H1 (cell line): ENCODE results near the gene COL27A1. TPM values are rescaled to one million over a fixed set of nuclear protein-coding genes. Genes with fewer than 3 reads are reported as not detected.

Experiments
- CTCF ChIA-PET: fragments of 300-600 bp; sonication (Branson Sonifier 250); formaldehyde crosslinking; loops from one replicate; lab custom pipeline; 2021; ENCODE audit not compliant: partially characterized antibody; lab: Charles Lee
- POLR2A ChIA-PET: fragments of 300-600 bp; sonication (Branson Sonifier 250); formaldehyde crosslinking; loops from one replicate; lab custom pipeline; 2021; ENCODE audit warnings: inconsistent platforms; ENCODE audit not compliant: partially characterized antibody; lab: Charles Lee
- DNase-seq, 2 experiments: peaks; one replicate each; pipeline versions ENCODE4 v3.0.0 to v3.0.0-alpha.2; 2010 to 2022; ENCODE audit warnings: low spot score in 2 of 2, low read depth in 1 of 2, mixed read lengths in 1 of 2
- FAIRE-seq: peaks from 2 replicates; lab custom pipeline; 2011; peaks lifted over from hg19 to GRCh38; lab: Jason Lieb, UNC
- H2AFZ ChIP-seq: 2 replicates; pipeline ENCODE4 v1.8.1; 2012; ENCODE audit warnings: low read length, inconsistent platforms
- H2AK5ac ChIP-seq: 2 replicates; pipeline ENCODE4 v1.6.1; 2013; ENCODE audit warnings: low read depth, low read length
- H2BK120ac ChIP-seq: replicated peaks from 2 replicates; pipeline ENCODE3; 2013; ENCODE audit warnings: low read depth, low read length, inconsistent platforms
- H2BK12ac ChIP-seq: 2 replicates; pipeline ENCODE4 v1.6.1; 2013; ENCODE audit warnings: low read depth, low read length
- H2BK15ac ChIP-seq: 2 replicates; pipeline ENCODE4 v1.6.1; 2013; ENCODE audit warnings: low read length
- H2BK20ac ChIP-seq: 2 replicates; pipeline ENCODE4 v1.6.1; 2013; ENCODE audit warnings: low read length
- H2BK5ac ChIP-seq: 2 replicates; pipeline ENCODE4 v1.6.1; 2013; ENCODE audit warnings: low read depth, low read length
- H3K14ac ChIP-seq: 2 replicates; pipeline ENCODE4 v1.6.1; 2013; ENCODE audit warnings: inconsistent platforms; ENCODE audit not compliant: insufficient read length
- H3K18ac ChIP-seq: 2 replicates; pipeline ENCODE4 v1.6.1; 2013; ENCODE audit warnings: low read length; ENCODE audit errors: extremely low read depth
- H3K23ac ChIP-seq: 2 replicates; pipeline ENCODE4 v1.6.1; 2013; ENCODE audit warnings: inconsistent platforms; ENCODE audit not compliant: insufficient read length
- H3K23me2 ChIP-seq: 2 replicates; pipeline ENCODE4 v1.6.1; 2013; ENCODE audit warnings: low read depth, low read length
- H3K27ac ChIP-seq: 2 replicates; pipeline ENCODE4 v1.6.1; 2011; ENCODE audit warnings: low read depth, low read length, inconsistent platforms
- H3K27me3 ChIP-seq, 4 experiments: replicated peaks in 1 of 4; 1 replicate in 1 of 4; 2 replicates in 3 of 4; pipeline versions ENCODE4 v1.6.1 to v1.8.1; 2011 to 2013; ENCODE audit warnings: low read length in 3 of 4, mild to moderate bottlenecking in 3 of 4, inconsistent platforms in 2 of 4, mixed read lengths in 2 of 4, moderate library complexity in 1 of 4; ENCODE audit not compliant: control insufficient read depth in 3 of 4, insufficient read depth in 3 of 4; ENCODE audit errors: extremely low read depth in 1 of 4
- H3K36me3 ChIP-seq, 4 experiments: 2 replicates each; pipeline versions ENCODE4 v1.6.1 to v1.8.1; 2011 to 2013; ENCODE audit warnings: mild to moderate bottlenecking in 4 of 4, low read length in 3 of 4, moderate library complexity in 2 of 4, control low read depth in 1 of 4, inconsistent platforms in 1 of 4; ENCODE audit not compliant: insufficient read depth in 4 of 4, control insufficient read depth in 2 of 4
- H3K4ac ChIP-seq: replicated peaks from 2 replicates; pipeline ENCODE3; 2013; ENCODE audit warnings: low read length, low read depth, mixed read lengths, inconsistent platforms; ENCODE audit not compliant: insufficient read length
- H3K4me1 ChIP-seq, 4 experiments: replicated peaks in 1 of 4; 1 replicate in 1 of 4; 2 replicates in 3 of 4; pipeline versions ENCODE4 v1.6.1 to v1.8.1; 2011 to 2013; ENCODE audit warnings: low read length in 3 of 4, inconsistent platforms in 2 of 4, mixed read lengths in 1 of 4; ENCODE audit not compliant: insufficient read depth in 4 of 4, control insufficient read depth in 3 of 4
- H3K4me2 ChIP-seq, 2 experiments: 2 replicates each; pipeline versions ENCODE4 v1.6.1 to v1.8.1; 2011 to 2013; ENCODE audit warnings: low read depth in 2 of 2, low read length in 2 of 2, control low read depth in 1 of 2, inconsistent platforms in 1 of 2, mild to moderate bottlenecking in 1 of 2; ENCODE audit not compliant: insufficient read depth in 1 of 2
- H3K4me3 ChIP-seq, 4 experiments: fragments of 200-600, 300-600 bp in 1 of 4; sonication (generic), shearing (Covaris generic), sonication (Bioruptor Twin) in 1 of 4; 2 replicates each; pipeline versions ENCODE4 v1.5.1 to v1.8.1; 2011 to 2016; ENCODE audit warnings: low read length in 4 of 4, low read depth in 3 of 4, control low read depth in 2 of 4, inconsistent platforms in 2 of 4, mild to moderate bottlenecking in 2 of 4, mixed read lengths in 1 of 4, moderate library complexity in 1 of 4; ENCODE audit not compliant: insufficient read depth in 2 of 4; ENCODE audit errors: extremely low read depth in 1 of 4
- H3K56ac ChIP-seq: replicated peaks from 2 replicates; pipeline ENCODE3; 2013; ENCODE audit warnings: low read depth, mild to moderate bottlenecking, mixed read lengths, low read length, inconsistent platforms; ENCODE audit not compliant: insufficient read length
- H3K79me1 ChIP-seq: 2 replicates; pipeline ENCODE4 v1.6.1; 2013; ENCODE audit warnings: low read depth, low read length, control low read depth
- H3K79me2 ChIP-seq, 2 experiments: 2 replicates each; pipeline versions ENCODE4 v1.6.1 to v1.8.1; 2012 to 2013; ENCODE audit warnings: low read length in 2 of 2, mild to moderate bottlenecking in 2 of 2, inconsistent platforms in 1 of 2; ENCODE audit not compliant: insufficient read depth in 2 of 2, control insufficient read depth in 1 of 2
- H3K9ac ChIP-seq, 4 experiments: replicated peaks in 1 of 4; 1 replicate in 1 of 4; 2 replicates in 3 of 4; pipeline versions ENCODE4 v1.6.1 to v1.8.1; 2011 to 2013; ENCODE audit warnings: low read depth in 3 of 4, low read length in 3 of 4, control low read depth in 2 of 4, mild to moderate bottlenecking in 2 of 4, moderate library complexity in 2 of 4, inconsistent platforms in 1 of 4; ENCODE audit errors: extremely low read depth in 1 of 4
- H3K9me3 ChIP-seq, 2 experiments: 2 replicates each; pipeline versions ENCODE4 v1.6.1 to v1.8.1; 2012 to 2013; ENCODE audit warnings: mild to moderate bottlenecking in 2 of 2, moderate library complexity in 2 of 2, control low read depth in 1 of 2, inconsistent platforms in 1 of 2, low read depth in 1 of 2, low read length in 1 of 2, mixed read lengths in 1 of 2; ENCODE audit not compliant: insufficient read depth in 2 of 2
- H4K20me1 ChIP-seq, 2 experiments: replicated peaks in 1 of 2; 2 replicates each; pipeline versions ENCODE3 to v1.8.1; 2011 to 2013; ENCODE audit warnings: inconsistent platforms in 2 of 2, low read length in 2 of 2, mild to moderate bottlenecking in 1 of 2; ENCODE audit not compliant: insufficient read depth in 2 of 2, control insufficient read depth in 1 of 2
- H4K5ac ChIP-seq: 2 replicates; pipeline ENCODE4 v1.6.1; 2013; ENCODE audit warnings: low read length, low read depth, mixed read lengths, inconsistent platforms; ENCODE audit not compliant: insufficient read length
- H4K8ac ChIP-seq: 2 replicates; pipeline ENCODE4 v1.8.0; 2013; ENCODE audit warnings: mild to moderate bottlenecking, moderate library complexity, low read length, inconsistent platforms; ENCODE audit not compliant: insufficient read depth; ENCODE audit errors: extremely low read depth
- H4K91ac ChIP-seq: replicated peaks from 2 replicates; pipeline ENCODE3; 2013; ENCODE audit warnings: low read length, mixed read lengths, inconsistent platforms; ENCODE audit not compliant: insufficient read length
- CBX8 ChIP-seq: fragments of 300-800, 300-1000 bp; sonication (generic); IDR thresholded peaks from 2 replicates; pipeline ENCODE4 v1.7.1; 2016; ENCODE audit warnings: low read depth, low read length, borderline replicate concordance
- MAFK ChIP-seq: IDR thresholded peaks from 2 replicates; pipeline ENCODE4 v1.6.1; 2012; ENCODE audit warnings: low read depth, mild to moderate bottlenecking, improper control_type of control experiment, low read length
- RAD21 ChIP-seq, 2 experiments: IDR thresholded peaks in 1 of 2; conservative IDR thresholded peaks in 1 of 2; 2 replicates each; pipeline ENCODE4 v1.6.1; 2011; ENCODE audit warnings: low read depth in 2 of 2, low read length in 2 of 2, improper control_type of control experiment in 1 of 2, inconsistent platforms in 1 of 2, mild to moderate bottlenecking in 1 of 2, moderate library complexity in 1 of 2
- SP2 ChIP-seq: IDR thresholded peaks from 2 replicates; pipeline ENCODE4 v1.6.1; 2012; ENCODE audit warnings: mild to moderate bottlenecking, low read length, inconsistent platforms
- TEAD4 ChIP-seq: IDR thresholded peaks from 2 replicates; pipeline ENCODE4 v1.6.1; 2012; ENCODE audit warnings: low read depth, low read length, inconsistent platforms, mixed read lengths
- WGBS, 2 experiments: shearing (Covaris generic) in 1 of 2; methylation state at CpG; one replicate each; pipeline versions ENCODE4 v1.1.6 to v1.1.7; 2013 to 2015; ENCODE audit warnings: low lambda C conversion rate in 2 of 2, mixed read lengths in 2 of 2, inconsistent platforms in 1 of 2, low coverage in 1 of 2, missing lambda C conversion rate in 1 of 2; ENCODE audit not compliant: insufficient replicate concordance in 2 of 2, insufficient coverage in 1 of 2, insufficient read length in 1 of 2; ENCODE audit errors: extremely low coverage in 1 of 2, missing lambda C conversion rate in 1 of 2; 5-methylcytosine and 5-hydroxymethylcytosine counted together
- polyA plus RNA-seq, 7 experiments: library from polyadenylated mRNA; depleted of rRNA in 3 of 7; stranded (reverse) in 5 of 7; unstranded in 2 of 7; fragments of >200 nt in 5 of 7; fragments of 200-250 nt in 2 of 7; gene quantifications; 1 replicate in 5 of 7; 2 replicates in 1 of 7; 4 replicates in 1 of 7; pipeline versions ENCODE4 v1.2.1 to v1.2.3, GENCODE V29; 2011 to 2013; ENCODE audit warnings: missing spikeins in 2 of 7, mixed read lengths in 2 of 7
- total RNA-seq: library from RNA; stranded (reverse); fragmentation: NEBNext Ultra II Directional; extraction: Animal tissue kit (Norgen Biotek cat#: 25700); gene quantifications from 2 replicates; pipeline ENCODE4 v1.2.1, GENCODE V29; 2021
- TF ChIP-seq, protein P1 (sequence below), 3 experiments: IDR thresholded peaks; 1 replicate in 2 of 3; 2 replicates in 1 of 3; pipeline versions ENCODE4 v1.5.1 to v1.6.1; 2011; ENCODE audit warnings: low read length in 3 of 3, mild to moderate bottlenecking in 3 of 3, inconsistent platforms in 2 of 3, low read depth in 1 of 3, moderate library complexity in 1 of 3; ENCODE audit not compliant: insufficient read depth in 1 of 3; ENCODE audit errors: control extremely low read depth in 1 of 3

The COL27A1 gene
- total and polyA plus RNA-seq, 2 of the 8 experiments (the other 6 are each of a cell fraction or from before 2014, with no cell fraction given) = 15.1 to 22.8 TPM

- ChIA-PET CTCF (interaction anchor here (0.9 to 2.3 kb wide), 8 partner anchors 10 to 168 kb away, joined by 3 to 10 read pairs (median 4); partner anchors contain the start of gene COL27A1), POLR2A (no interaction called here)
- Histone ChIP-seq H4K5ac (no peak overlapping the region), H3K23me2 (no peaks in the 10 kb centered on the region), H3K27ac (no peak overlapping the region), H2BK120ac (no peak overlapping the region), H2AK5ac (no peak overlapping the region), H2BK5ac (no peak overlapping the region), H3K4me3 (no peak overlapping the region), H2BK20ac (no peak overlapping the region), H3K36me3 (no peaks in the 10 kb centered on the region), H3K14ac (no peak overlapping the region), H2BK12ac (no peak overlapping the region), H3K79me1 (no peaks in the 10 kb centered on the region), H3K4me1 (no peaks in the 10 kb centered on the region), H3K23ac (no peak overlapping the region), H3K9me3 (no peaks in the 10 kb centered on the region), H3K9ac (no peak overlapping the region), H4K20me1 (no peaks in the 10 kb centered on the region), H3K18ac (no peak overlapping the region), H2AFZ (no peak overlapping the region)
- FAIRE-seq = no peak
- 88% methylated on average over 6 of the region's 6 CpGs; no CpG with 5 or more reads in 1 of the 2 experiments for WGBS, 2 experiments
- TF ChIP-seq CBX8 = no peak
- no peak for TF ChIP-seq SP2
- TF ChIP-seq RAD21 (IDR thresholded peaks at IDR 0.05 in 1 of 2, conservative IDR thresholded peaks at IDR 0.05 in 1 of 2; ENCODE audit: low read depth in 2 of 2, low read length in 2 of 2) = no peak
- TF ChIP-seq, protein P1, sequence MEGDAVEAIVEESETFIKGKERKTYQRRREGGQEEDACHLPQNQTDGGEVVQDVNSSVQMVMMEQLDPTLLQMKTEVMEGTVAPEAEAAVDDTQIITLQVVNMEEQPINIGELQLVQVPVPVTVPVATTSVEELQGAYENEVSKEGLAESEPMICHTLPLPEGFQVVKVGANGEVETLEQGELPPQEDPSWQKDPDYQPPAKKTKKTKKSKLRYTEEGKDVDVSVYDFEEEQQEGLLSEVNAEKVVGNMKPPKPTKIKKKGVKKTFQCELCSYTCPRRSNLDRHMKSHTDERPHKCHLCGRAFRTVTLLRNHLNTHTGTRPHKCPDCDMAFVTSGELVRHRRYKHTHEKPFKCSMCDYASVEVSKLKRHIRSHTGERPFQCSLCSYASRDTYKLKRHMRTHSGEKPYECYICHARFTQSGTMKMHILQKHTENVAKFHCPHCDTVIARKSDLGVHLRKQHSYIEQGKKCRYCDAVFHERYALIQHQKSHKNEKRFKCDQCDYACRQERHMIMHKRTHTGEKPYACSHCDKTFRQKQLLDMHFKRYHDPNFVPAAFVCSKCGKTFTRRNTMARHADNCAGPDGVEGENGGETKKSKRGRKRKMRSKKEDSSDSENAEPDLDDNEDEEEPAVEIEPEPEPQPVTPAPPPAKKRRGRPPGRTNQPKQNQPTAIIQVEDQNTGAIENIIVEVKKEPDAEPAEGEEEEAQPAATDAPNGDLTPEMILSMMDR (IDR thresholded peaks at IDR 0.05; ENCODE audit: control extremely low read depth in 1 of 3, insufficient read depth in 1 of 3, low read depth in 1 of 3, low read length in 3 of 3) = no peak
- no peak for TF ChIP-seq MAFK
- TF ChIP-seq TEAD4 = no peak
- TF ChIP-seq, all 59 proteins: peak for 0
- H4K91ac ChIP-seq = no peak overlapping the region
- H4K8ac ChIP-seq = peak overlapping the region; percentile 28; the same call in 1 of the 2 replicates
- DNase-seq = no peak
- no peaks in the 10 kb centered on the region for H3K27me3 ChIP-seq
- no peak overlapping the region for H3K56ac ChIP-seq
- no peak overlapping the region for H2BK15ac ChIP-seq
- no peaks in the 10 kb centered on the region for H3K79me2 ChIP-seq
- H3K4me2 ChIP-seq = no peak overlapping the region
- H3K4ac ChIP-seq = no peak overlapping the region
These were observed 97.1 kb downstream of the COL27A1 start for GRCh38 chr9:114252394-114252793.
